Dedifferentiated amniotic fluid mesenchymal stem cell (primary cell): Measurements from ENCODE around the gene LRSAM1.

Experiments used
- DNase-seq: peaks from one replicate; pipeline ENCODE4 v3.0.0-alpha.2; 2016; ENCODE audit errors: extremely low spot score

The LRSAM1 gene

DNA sequence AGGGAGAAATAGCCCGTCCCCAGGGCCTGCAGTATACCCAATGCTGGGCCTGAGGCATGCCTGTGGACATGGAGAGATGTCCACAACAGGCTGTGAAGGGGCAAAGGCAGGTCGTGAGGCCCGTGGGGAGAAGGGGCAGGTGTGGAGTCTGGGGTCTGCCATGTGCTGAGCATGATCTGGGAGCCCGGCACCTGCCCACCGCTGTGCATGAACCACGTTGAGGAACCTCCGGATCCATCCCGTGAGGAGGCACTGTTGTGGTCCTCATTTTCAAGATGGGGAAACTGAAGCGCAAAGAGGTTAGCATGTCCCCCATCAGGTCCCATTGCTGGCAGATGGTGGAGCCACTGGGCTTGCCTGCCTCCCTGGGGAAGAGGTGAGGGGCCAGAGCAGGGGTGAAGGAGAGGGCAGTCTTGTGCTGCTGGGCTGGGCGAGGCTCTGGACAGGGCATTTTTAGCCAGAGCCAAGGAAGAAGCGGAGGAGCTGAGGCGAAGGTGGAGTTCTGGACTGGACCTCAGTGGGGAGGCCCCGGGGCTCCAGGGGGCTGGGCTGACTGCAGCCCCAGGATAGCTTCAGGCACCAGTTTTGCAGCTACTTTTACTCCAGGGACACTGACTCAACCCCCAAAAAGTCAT lies 46.5 kb downstream of the LRSAM1 start:
- DNase-seq, result no peak

DNA sequence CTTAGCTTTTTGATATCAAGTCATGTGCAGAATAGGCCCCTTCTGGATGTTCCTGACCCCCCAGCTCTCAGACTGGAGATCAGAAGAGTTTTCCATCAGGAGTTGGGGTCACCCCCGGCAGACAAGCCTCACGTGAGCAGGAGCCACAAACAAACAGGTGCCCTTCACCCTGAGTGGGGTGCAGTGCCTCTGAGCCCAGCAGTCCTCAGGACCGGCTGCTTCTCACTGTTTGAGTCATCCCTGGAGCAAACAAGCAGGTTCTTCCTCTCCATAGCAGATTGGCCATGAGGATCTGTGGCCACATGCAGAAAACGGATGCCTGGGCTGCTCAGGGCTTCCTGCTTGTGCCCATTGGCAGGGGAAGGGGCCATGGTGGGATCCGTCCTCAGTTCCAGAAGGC lies 47.0 kb downstream of the LRSAM1 start:
- no peak for DNase-seq

DNA sequence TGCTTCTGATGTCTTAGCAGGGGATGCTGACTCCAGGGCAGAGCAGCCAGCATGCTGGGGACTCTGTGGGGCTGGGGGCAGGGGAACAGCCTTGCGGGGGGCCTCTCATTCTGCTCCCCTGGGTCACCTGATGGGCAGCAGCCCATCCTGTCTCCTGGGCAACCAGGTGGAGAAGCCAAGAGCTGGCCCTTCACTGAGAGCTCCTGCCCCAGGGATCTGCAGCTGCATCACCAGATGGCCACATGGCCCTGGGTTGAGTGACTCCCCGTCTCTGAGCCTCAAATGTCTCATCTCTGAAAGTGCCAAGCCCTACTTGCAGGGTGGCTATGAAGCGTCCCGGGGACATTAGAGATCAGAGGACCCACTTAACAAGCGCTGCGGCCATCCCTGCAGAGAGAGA lies 49.1 kb downstream of the LRSAM1 start:
- no peak for DNase-seq

DNA sequence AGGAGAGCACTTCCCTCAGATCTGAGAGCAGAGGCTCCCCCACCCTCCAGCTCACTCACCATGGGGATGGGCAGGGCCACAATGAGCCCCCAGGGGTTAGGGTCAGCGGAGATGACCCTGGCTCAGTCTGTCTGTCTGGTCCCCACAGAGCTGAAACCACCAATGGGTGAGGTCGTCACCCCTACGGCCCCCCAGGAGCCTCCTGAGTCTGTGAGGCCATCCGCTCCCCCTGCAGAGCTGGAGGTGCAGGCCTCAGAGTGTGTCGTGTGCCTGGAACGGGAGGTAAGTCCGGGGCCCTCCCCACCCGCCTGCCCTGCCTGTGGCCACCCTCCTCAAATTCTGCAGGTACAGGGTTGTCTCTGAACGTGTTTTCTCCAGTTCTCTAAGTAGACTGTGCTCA lies 49.6 kb downstream of the LRSAM1 start:
- DNase-seq, result no peak

DNA sequence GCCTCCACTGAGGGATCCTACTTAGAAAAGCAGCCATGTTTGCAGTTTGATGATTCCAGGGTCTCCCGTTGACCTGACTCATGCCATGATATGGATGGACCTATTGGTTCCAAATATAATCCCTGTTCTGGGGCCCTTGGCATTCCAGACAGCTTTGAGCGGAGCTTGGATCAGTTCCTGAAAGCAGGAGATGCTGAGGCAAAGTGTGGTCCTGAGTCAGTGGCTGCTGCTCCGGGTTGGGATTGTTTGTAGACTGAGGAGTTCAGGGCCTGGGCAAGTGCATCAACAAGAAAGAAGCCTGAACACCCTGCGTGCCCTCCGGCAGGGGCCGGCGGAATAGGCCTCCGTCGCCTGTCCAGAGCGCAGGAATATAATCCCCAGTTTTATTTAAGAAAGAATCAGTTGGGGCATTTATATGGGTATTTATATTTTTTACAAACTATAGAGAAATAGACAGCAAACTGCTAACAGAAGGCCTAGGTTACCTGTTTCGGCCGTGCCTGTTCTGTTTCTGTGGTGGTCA lies 50.6 kb downstream of the LRSAM1 start:
- DNase-seq, result no peak

DNA sequence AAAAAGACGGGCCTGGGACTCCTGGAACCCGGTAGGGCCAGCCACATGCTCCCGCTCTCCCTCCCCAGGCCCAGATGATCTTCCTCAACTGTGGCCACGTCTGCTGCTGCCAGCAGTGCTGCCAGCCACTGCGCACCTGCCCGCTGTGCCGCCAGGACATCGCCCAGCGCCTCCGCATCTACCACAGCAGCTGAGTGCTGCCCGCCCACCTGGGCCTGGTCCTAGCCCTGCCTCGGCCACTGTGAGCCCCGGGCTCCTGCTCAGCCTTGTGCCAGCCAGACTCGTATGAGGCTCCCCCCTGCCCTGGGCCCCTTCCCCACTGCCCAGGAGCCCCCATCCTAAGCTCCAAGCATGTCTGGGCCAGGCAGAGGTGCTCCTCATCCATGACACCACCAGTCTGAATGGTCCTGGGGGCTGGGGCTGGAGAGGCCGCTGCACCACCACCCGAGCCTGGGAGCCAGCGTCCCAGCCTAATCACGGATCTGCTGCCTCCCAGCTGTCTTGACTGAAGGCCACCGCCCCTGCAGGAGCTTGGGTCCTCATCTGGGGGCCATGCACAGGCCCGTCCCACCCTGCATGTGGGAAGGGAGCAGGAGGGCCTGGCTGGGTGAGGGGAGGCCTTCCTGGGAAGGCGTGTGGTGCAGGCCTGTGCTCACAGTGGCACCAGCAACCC lies 51.5 kb downstream of the LRSAM1 start:
- no peak for DNase-seq

DNA sequence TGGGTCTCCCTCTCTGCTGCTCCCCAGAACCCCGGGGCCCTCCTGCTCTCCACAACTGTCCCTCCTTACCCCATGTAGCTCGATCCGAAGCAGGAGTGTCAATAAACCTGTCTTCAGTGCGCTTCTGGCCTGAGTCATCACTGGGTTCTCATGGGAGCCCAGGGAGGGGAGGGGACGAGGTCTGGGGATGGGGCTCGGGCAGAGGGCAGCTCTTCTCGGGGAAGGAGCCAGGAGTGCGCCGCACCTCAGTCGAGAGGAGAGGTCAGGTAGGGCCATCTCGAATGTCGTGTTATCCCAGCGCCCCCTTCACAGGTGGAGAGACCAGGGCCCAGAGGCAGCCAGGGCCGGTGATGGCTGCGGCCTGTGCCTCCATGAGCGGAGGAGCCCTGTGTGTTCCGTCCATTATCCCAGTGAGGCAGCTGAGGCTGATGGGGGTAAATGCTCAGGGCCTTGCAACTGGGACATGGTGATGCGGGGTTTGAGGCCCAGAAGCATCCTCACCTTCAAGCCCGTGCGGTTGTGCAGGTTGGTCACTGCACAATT lies 52.1 kb downstream of the LRSAM1 start:
- DNase-seq, result no peak

DNA sequence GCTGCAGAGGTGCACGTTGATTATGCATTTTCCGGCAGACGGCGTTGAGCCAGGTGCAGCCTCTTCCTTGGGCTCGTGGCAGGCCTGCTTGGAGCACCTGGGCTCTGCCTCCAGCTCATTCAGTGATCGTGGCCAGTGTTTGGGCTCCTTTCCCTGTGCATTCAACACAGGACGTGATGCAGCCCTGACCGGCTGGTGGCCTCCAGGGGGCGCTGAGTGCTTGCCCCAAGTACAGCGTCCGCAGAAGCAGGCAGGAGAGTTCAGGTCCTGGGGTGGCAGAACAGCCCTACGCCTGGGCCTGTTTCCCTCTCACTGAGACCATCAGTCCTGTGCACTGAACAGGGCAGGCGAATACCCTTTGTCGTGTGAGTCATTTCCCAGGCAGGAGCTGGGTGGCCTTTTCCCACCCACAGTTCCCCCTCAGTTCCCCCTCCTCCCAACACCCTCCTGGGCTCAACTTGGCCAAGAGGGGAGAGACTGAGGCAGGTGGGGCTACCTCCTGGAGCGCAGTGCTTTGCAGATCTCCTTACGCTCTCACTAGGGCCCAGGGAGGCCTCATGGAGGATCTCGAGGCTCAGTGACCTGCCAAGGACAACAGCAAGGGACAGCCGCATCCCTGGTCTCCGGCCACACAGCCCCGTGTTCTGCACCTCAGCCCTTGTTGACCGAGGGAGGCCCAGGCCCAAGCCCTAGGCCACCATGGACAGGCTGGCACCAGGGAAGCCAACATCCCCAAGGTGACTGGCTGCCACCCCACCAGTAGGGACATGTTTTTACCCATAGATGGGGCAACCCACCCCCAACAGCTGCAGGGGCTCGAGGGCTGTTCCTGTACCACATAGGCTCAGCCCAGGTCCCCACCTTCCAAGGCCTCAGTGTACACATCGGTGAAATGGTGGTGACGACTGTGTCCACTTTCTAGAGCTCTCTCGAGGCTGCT lies 52.9 kb downstream of the LRSAM1 start:
- DNase-seq, result peak; percentile 49

DNA sequence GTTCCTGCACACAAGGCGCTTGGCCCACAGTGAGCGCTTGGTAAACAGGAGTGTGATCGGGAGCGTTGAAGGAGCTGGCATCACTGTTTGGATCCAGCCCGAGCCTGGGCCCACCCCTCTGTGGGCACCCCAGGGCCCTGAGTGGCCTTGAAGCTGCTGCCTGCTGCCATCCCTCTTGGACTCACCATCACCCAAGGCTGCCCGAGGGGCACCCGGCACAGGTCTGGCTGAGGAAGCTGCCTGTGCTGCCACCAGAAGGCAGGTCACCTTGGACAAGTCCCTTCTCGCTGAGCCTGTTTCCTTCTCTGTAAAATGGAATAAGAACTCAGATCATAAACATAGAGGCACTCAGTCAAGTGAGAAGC lies 53.6 kb downstream of the LRSAM1 start:
- DNase-seq, result no peak

DNA sequence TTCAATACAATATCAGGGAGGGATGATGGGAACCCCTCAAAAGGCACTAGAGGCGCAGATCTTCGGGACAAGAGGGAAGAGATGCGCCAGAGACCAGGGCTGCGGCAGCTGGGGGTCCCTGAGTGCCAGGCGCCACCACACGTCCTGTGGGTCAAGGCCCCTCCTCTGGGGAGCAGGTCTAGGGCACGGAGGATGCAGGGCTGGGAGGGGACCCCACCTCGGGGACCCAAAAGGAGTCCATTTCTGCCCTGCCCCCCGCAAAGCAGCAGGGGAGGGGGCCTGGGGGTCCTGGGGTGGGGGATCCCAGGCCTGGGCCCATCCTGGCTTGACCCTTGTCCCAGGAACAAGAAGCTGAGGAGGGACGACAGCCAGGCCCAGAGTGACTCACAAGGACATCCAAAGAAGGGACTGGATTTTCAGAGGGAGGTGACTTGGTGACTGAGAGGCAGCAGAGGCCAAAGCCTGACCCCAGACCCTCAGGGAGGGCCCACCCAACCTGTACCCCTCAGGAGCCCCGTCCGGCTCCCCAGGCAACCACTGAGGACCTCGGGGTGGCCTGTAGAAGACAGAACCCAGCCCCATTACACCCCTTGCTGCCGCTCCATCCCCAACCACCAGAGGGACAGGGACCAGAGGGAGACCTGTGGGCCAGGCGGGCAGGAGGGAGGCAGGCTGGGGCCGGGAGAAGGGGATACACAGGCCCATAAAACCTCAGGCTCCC lies 54.2 kb downstream of the LRSAM1 start:
- DNase-seq, result no peak

DNA sequence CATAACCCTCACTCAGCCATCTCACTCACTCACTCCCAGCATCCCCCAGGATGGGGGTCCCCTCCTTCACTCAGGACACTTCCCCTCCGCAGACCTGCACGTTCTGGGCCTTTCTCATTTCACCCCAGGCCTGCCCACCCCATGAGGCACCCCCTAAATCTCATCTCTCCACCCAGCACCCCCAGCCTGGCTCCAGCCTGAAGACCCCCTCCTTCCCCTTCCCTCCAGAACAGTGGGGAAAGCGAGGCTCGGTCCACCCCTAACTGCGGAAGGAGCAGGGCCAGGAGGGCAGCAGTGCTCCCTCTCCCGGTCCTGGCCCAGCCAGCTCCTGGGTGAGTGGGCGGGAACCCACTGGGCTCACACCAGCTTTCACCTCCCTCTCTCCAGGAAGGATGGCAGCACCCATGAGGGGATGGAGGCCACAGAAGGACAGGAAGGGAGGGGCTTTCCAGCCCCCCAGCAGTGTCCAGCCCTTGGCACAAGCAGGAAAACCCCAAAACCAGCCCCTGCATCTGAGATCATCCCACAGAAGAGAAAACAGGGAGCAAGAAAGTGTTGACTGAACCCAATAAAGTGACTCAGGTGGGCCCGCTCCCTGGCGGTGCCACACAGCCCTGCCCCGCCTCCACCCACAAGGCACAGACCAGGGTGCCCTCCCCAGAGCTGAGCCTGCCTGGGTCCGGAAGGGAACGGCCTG lies 55.0 kb downstream of the LRSAM1 start:
- no peak for DNase-seq

DNA sequence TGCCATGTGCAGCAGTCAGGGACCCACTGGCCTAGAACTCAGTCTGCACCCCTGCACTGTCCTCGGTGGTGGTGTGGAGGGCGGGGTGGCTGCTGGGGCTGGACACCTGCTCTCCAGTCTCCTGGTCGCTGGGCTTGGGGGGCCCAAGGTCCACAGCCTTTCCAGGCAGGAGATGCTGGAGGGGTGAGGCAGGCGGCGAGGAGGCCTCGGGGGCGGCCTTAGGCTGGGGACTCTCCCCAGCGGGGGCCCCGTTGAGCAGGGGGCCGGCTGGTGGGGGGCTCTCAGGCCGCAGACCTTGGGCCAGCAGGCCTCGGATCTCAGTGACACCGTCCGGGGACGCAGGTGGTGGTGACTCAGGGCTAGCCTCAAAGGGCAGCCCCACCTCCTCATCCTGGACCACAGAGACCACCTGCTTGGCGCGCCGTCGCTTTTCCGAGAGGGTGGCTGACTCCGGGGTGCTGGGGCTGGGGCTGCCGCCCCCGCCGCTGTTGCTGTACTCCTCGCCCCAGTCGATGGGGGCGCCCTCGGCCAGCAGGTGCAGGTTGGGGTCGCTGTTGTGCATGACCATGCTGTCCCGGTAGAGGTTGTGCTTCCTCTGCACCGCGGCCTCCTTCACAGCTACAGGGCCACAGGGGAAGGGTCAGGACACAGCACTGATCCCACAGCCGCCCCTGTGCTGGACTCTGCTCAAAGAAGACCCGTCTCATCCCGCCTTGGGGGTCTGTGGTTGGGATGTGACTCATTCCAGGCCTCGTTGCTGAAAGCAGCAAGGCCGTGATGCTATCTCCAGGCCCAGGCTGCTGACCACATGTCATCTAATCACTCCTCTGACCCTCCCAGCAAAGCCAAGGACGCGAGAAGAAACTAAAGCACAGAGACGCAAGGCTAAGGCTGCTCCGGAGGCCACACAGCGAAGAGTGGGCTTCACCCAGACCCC lies 55.8 kb downstream of the LRSAM1 start:
- no peak for DNase-seq

DNA sequence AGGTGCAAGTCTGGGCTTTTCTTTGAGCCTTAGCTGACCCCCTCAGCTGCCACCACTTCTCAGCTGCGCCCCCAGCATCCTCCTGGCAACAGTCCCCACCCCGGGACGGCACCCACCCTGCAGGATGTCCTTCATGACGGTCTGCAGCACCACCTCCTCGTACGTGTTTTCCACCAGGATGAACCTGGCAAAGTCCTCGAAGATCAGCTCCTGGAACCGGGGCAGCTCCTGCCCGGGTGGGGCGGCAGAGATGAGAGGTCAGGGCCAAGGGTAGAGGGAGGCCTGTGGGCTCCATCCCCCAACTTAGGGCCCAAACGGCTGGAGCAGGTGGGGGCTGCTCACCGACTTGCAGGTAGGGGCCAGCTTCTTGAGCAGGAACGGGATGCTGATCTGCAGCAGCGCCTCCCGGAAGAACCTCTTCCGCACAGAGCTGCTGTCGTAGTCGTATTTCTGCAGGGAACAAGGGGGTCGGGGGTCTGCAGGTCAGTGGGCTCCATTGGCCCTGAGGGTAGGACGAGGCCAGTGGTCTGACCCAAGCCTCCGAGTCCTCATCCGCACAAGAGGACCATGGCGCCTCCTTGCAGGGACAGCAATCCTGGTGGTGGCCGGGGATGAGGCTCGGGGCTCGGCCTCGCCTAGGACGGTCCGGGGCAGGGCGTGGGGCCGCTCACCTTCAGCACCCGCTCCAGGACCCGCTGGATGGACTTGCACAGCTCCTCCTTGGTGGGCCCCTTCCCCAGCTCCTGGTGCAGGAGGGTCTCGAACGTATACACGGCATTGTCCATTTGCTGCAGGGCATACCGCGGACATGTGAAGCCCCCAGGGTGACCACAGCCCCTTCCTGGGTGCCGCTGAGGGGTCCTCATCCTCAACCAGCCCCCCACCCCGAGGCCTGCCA lies 56.7 kb downstream of the LRSAM1 start:
- no peak for DNase-seq

DNA sequence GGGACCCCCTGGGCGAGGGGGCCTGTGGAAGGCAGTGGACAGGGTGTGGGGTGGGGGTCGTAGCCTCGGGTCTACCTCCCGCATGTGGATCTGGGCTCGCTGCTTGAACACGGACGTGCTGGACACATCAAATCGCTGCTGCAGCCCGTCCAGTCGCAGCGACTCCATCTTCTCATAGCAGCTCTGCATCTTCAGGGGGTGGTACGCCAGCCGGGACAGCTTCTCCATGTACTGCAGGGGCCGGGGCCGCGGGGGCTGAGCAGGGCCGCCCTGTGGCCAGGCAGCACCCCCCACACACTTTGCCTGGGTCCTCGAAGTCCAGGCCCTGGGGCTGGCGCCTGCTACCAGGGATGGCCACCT lies 57.6 kb downstream of the LRSAM1 start:
- DNase-seq, result no peak

DNA sequence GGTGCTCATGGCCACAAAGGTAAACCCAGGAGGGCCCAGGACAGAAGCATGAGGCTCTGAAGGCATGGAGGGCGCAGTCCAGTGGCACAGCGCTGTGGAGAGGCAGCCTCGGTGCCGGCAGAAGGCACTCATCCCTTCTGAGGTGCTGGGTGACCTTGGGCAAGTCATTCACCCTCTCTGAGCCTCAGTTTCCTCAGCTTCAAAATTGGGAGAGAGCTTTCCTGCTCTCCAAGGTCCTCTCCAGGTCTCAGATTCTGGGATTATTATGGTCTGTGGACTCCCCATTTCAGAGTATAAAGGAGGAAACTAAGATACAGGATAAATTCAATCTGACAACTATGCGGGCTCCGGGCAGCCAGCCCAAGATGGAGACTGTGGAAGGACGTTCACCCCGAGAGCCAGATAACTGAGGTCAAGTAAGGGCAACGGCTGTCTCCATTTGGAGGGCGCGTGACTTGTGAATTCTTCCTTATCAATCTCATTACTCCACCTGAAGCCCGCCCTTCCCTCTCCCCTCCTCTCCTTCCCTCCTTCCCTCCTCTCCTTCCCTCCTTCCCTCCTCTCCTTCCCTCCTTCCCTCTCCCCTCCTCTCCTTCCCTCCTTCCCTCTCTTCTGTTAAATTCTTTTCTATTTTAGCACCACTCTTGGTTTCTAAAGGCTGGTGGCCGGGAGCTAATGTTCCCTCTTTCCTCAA lies 58.1 kb downstream of the LRSAM1 start:
- no peak for DNase-seq

DNA sequence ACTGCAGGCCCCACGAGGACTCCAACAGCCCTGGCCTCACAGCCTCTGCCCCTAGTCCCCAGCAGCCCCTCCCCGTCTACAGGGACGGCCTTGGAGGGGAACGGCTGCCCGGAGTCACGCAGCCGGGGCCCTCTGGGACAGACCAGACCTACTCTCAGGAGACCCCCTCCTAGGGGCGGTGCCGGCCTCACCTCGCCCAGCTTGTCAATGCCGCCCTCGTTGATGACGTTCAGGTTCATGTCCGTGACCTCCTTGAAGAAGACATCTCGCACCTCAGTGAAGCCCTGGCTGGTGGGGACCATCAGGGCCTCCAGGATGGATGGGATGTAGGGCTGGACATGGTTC lies 58.6 kb downstream of the LRSAM1 start:
- DNase-seq, result no peak

DNA sequence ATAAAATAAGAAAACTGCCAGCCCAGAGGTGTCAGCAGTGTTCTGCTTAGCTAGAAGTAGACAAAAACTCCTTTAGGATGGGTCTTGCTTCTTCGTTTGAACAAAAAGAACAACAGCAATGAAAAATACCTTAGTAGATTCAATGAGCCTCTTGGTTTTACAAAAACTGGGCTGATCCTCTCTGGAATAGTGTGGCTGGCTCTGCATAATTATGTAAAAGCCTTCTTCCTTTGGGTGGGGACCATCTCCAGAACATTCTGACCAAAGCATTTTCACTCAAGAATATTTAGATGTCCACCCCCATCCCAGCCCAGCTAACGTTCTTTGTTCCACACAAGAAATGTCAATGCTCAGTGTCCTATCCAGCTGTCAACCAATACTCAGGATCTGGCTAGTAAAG lies 63.2 kb downstream of the LRSAM1 start:
- DNase-seq, result no peak

DNA sequence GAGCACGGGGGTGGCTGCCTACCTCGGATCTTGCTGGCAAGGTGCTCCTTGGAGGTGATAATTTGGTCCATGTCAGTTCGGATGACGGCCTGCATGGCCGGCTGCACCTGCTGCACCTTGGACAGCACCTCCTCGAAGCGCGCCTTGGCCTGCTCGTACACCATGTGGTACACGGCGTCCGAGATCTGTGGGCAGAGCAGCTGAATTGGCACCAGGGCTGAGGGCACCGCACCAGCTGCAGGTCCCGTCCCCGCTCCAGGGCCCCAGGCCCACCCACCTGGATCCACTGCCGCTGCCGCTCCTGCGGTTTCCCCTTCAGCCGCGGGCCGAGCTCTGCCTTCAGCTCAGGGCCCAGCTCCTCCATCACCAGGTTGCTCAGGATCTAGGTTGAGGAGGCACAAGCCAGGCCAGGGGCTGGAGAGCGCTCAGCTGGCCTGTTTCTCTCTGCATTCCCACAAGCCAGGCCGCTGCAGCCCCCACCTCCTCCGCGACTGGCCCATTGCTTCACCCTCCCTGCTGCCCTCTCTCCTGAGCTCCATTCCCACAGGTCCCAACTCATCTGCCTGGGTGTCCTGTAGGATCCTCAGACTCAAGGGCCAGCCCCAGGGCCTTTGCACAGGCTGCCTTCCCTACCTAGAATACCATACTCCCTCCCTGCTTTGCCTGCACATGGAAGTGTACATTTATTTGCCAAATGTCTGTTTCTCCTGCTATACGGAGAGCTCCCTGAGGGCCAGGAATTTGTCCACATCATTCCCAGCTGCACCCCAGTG lies 65.7 kb downstream of the LRSAM1 start:
- no peak for DNase-seq
